Uterus (tissue), 2 donors: Measurements from ENCODE around the gene CYP2U1.

Source experiments
- CTCF ChIP-seq, 4 experiments: fragments of 200-600 bp in 2 of 4; fragments of 450-650 bp in 2 of 4; sonication (generic) in 2 of 4; IDR thresholded peaks; one replicate each; pipeline ENCODE4 v1.5.1; 2016 to 2019; ENCODE audit warnings: antibody characterized with exemption in 4 of 4, mild to moderate bottlenecking in 2 of 4, moderate library complexity in 1 of 4
- POLR2A ChIP-seq, 2 donors: fragments of 450-650 bp; IDR thresholded peaks; one replicate each; pipeline ENCODE4 v1.6.1; 2016; ENCODE audit warnings: antibody characterized with exemption in 2 of 2, mild to moderate bottlenecking in 1 of 2, moderate library complexity in 1 of 2

DNA sequence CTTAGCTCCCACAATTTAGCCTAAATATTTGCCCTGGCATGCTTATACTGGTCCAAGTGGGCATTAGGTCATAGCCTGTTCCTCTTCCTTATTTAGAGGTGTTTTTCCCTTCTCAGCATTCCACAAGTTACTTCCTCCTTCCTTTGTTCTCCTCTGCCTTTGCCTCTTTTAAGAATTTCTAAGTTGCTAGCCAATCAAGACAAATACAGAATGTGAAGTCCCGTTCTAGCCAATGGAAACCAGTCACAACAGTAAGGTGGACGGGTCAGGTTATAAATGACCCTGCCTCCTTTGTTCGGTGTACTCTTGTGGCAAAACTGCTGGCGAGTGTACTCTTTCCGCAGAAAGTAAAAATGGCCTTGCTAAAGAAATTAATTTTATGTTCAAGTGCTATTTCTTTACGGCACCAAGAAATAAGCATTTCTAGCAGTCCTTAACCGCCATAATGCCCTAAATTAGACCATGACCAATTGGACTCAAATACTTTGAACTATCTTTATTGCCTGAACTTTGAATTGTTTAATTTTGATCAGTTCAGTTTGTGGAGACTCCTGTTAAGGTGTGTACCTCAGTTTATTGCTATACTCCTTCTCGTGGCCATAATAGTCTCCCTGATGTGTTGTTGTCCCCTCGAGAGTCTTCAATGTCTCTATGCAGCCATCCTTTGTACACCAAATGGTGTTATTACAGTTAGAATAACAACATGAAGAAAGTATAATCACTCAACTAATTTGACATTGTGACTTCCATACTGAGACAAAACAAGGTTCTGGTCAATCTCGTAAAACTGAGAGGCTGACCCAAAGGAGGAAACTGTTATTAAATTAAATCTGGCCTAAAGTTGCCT, 56.8 kb downstream of the CYP2U1 start:
- no peak for TF ChIP-seq POLR2A (IDR thresholded peaks at IDR 0.05)
- TF ChIP-seq CTCF (IDR thresholded peaks at IDR 0.05): no peak
